K562 (cell line): ENCODE measurements around the gene MLLT11. TPM values are rescaled to one million over a fixed set of nuclear protein-coding genes. Genes with fewer than 3 reads are reported as not detected.

ENCODE experiments used
- DMBX1 ChIP-seq: fragments of 250-450 bp; sonication (Bioruptor Pico); IDR thresholded peaks from 2 replicates; pipeline ENCODE4 v1.8.0; 2022; ENCODE audit warnings: inconsistent platforms, mild to moderate bottlenecking, moderate library complexity, borderline replicate concordance
- DPF2 ChIP-seq: fragments of 450-650 bp; IDR thresholded peaks from 2 replicates; pipeline ENCODE4 v1.6.1; 2016
- E2F3 ChIP-seq: fragments of 250-450 bp; sonication (Bioruptor Pico); IDR thresholded peaks from 2 replicates; pipeline ENCODE4 v1.4.0; 2020; ENCODE audit warnings: mild to moderate bottlenecking
- E2F5 ChIP-seq: sonication (generic); formaldehyde crosslinking; IDR thresholded peaks from 2 replicates; pipeline ENCODE4 v1.8.0; 2022; ENCODE audit warnings: mild to moderate bottlenecking, missing genetic modification reagents
- HCFC1 ChIP-seq: IDR thresholded peaks from 2 replicates; pipeline ENCODE4 v1.6.1; 2012; ENCODE audit warnings: low read depth, low read length, improper control_type of control experiment
- ID3 ChIP-seq, 2 experiments: fragments of 250-450 bp in 1 of 2; fragments of 450-650 bp in 1 of 2; sonication (Bioruptor Pico) in 1 of 2; IDR thresholded peaks; 2 replicates each; pipeline versions ENCODE4 v1.6.1 to v1.8.0; 2016 to 2021; ENCODE audit warnings: mild to moderate bottlenecking in 2 of 2, moderate library complexity in 2 of 2, missing compliant biosample characterization in 1 of 2, missing genetic modification characterization in 1 of 2
- LEF1 ChIP-seq: fragments of 450-650 bp; IDR thresholded peaks from 2 replicates; pipeline ENCODE4 v1.6.1; 2016; ENCODE audit warnings: mild to moderate bottlenecking
- MCM5 ChIP-seq: fragments of 450-650 bp; IDR thresholded peaks from 2 replicates; pipeline ENCODE4 v1.6.1; 2016; ENCODE audit warnings: low read depth
- POLR3G ChIP-seq: IDR thresholded peaks from 2 replicates; pipeline ENCODE4 v1.6.1; 2011; ENCODE audit not compliant: insufficient read length, insufficient replicate concordance; ENCODE audit errors: extremely low read depth
- PRPF4 ChIP-seq: fragments of 200-400 bp; formaldehyde crosslinking; IDR thresholded peaks from one replicate; pipeline ENCODE4 v1.6.1; 2017; ENCODE audit warnings: low read length, low read depth, mild to moderate bottlenecking; ENCODE audit not compliant: insufficient read depth, poor library complexity, severe bottlenecking
- PTRF ChIP-seq: fragments of 450-650 bp; IDR thresholded peaks from 2 replicates; pipeline ENCODE4 v1.6.1; 2016; ENCODE audit warnings: mild to moderate bottlenecking, missing genetic modification characterization, missing compliant biosample characterization
- STAT5A ChIP-seq: IDR thresholded peaks from 2 replicates; pipeline ENCODE4 v1.6.1; 2012; ENCODE audit warnings: low read length, inconsistent platforms, borderline replicate concordance
- TGIF2 ChIP-seq: sonication (generic); formaldehyde crosslinking; IDR thresholded peaks from 2 replicates; pipeline ENCODE4 v1.8.1; 2022; ENCODE audit warnings: mild to moderate bottlenecking, missing genetic modification reagents, moderate library complexity
- ZHX1 ChIP-seq: fragments of 150-350 bp; conservative IDR thresholded peaks from 2 replicates; pipeline ENCODE4 v1.6.1; 2014; ENCODE audit warnings: low read length
- polyA plus RNA-seq, 8 experiments: library from polyadenylated mRNA; depleted of rRNA in 4 of 8; stranded (reverse) in 5 of 8; unstranded in 3 of 8; fragments of >200 nt; fragmentation: Nextera tagmentation in 2 of 8; fragmentation: Illumina TruSeq in 1 of 8; extraction: Ambion mirVana in 2 of 8; extraction: Trizol in 1 of 8; gene quantifications; 2 replicates each; pipeline versions ENCODE4 v1.2.1 to v1.2.3, GENCODE V29; 2011 to 2014; ENCODE audit warnings: inconsistent platforms in 1 of 8, missing spikeins in 1 of 8
- total RNA-seq, 7 experiments: library from RNA; depleted of rRNA in 6 of 7; stranded (reverse); fragments of >200 nt in 6 of 7; fragmentation: Illumina TruSeq in 2 of 7; extraction: Trizol in 2 of 7; gene quantifications; 2 replicates each; pipeline versions ENCODE4 v1.2.1 to v1.2.3, GENCODE V29; 2011 to 2021; ENCODE audit warnings: low replicate concordance in 1 of 7
- TF ChIP-seq, protein P1 (sequence below): fragments of 250-450 bp; sonication (Bioruptor Pico); IDR thresholded peaks from 2 replicates; pipeline ENCODE4 v1.4.0; 2020

Gene MLLT11
- total and polyA plus RNA-seq, 9 of the 15 experiments (the other 6 are each of a cell fraction or from before 2014, with no cell fraction given) = 12.1 to 91.0 (median 22.0) TPM

DNA sequence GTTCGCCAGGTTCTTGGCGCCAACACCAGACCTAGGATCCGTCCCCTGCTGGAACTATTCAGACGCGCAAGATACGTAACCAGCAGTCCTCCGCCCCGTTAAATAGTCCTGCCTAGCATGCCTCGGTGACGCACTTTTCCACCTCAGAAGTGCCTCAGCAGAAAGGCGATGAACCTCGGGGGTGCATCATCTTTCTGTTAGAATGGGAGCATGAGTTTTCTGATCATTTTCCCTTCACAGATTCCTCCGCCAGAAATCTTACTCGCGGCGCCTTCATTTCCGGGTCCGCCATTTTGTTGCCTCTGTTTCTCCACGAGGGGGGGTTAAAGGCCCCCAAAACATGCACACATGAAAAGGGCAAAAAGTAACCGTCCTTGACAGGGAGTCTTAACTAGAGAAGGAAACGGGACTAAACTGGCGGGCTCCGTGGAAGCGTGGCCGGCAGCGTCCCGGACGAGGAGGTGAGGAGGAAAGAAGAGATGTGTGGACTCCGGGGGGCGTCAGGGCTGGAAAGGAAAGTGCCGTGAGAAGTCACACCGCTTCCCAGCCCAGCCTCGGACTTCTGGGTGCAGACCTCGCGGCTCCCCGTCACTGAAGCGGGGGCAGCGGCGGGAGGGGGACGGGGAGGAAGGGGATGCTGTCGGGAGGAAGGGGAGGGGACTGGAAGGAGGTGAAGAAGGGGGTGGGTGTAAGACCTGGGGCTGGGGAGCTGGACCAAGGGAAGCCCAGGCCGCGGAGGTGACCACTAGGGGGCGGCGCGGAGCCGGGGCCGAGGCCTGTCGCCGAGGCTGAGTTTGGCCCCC is 10.5 kb downstream of the MLLT11 start, which contains the start of gene GABPB2 (continued):
- TF ChIP-seq ZHX1 = peak; percentile 88; the same call in 1 of the 2 replicates
- no peak for TF ChIP-seq POLR3G
- no peak; the same call in 1 of the 2 replicates for TF ChIP-seq DMBX1 (CRISPR knock-in tag)
- TF ChIP-seq TGIF2 = no peak
- TF ChIP-seq STAT5A = peak; percentile 43; the same call in 1 of the 2 replicates
- no peak for TF ChIP-seq PTRF (tag)
- no peak for TF ChIP-seq ID3 (CRISPR knock-in tag; IDR thresholded peaks at IDR 0.05)
- peak; percentile 94 for TF ChIP-seq ID3 (tag; IDR thresholded peaks at IDR 0.05)
- TF ChIP-seq DPF2 = peak; percentile 83
- peak; percentile 56 for TF ChIP-seq LEF1
- TF ChIP-seq E2F3 (CRISPR knock-in tag) = peak; percentile 96
- no peak for TF ChIP-seq PRPF4
- TF ChIP-seq, protein P1, sequence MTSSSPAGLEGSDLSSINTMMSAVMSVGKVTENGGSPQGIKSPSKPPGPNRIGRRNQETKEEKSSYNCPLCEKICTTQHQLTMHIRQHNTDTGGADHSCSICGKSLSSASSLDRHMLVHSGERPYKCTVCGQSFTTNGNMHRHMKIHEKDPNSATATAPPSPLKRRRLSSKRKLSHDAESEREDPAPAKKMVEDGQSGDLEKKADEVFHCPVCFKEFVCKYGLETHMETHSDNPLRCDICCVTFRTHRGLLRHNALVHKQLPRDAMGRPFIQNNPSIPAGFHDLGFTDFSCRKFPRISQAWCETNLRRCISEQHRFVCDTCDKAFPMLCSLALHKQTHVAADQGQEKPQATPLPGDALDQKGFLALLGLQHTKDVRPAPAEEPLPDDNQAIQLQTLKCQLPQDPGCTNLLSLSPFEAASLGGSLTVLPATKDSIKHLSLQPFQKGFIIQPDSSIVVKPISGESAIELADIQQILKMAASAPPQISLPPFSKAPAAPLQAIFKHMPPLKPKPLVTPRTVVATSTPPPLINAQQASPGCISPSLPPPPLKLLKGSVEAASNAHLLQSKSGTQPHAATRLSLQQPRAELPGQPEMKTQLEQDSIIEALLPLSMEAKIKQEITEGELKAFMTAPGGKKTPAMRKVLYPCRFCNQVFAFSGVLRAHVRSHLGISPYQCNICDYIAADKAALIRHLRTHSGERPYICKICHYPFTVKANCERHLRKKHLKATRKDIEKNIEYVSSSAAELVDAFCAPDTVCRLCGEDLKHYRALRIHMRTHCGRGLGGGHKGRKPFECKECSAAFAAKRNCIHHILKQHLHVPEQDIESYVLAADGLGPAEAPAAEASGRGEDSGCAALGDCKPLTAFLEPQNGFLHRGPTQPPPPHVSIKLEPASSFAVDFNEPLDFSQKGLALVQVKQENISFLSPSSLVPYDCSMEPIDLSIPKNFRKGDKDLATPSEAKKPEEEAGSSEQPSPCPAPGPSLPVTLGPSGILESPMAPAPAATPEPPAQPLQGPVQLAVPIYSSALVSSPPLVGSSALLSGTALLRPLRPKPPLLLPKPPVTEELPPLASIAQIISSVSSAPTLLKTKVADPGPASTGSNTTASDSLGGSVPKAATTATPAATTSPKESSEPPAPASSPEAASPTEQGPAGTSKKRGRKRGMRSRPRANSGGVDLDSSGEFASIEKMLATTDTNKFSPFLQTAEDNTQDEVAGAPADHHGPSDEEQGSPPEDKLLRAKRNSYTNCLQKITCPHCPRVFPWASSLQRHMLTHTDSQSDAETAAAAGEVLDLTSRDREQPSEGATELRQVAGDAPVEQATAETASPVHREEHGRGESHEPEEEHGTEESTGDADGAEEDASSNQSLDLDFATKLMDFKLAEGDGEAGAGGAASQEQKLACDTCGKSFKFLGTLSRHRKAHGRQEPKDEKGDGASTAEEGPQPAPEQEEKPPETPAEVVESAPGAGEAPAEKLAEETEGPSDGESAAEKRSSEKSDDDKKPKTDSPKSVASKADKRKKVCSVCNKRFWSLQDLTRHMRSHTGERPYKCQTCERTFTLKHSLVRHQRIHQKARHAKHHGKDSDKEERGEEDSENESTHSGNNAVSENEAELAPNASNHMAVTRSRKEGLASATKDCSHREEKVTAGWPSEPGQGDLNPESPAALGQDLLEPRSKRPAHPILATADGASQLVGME (CRISPR knock-in tag) = 0 out of 2 replicates have a peak, but pooled peaks have one; percentile 81
- no peak for TF ChIP-seq MCM5
- peak; percentile 49 for TF ChIP-seq HCFC1
- TF ChIP-seq E2F5 = peak; percentile 94
